Neutrophil (primary cell): ENCODE results near the gene OLA1.

Experiments used
- H3K27ac ChIP-seq: fragments of 200-600 bp; sonication (generic); 2 replicates; pipeline ENCODE4 v1.5.1; 2016; ENCODE audit warnings: mild to moderate bottlenecking, moderate library complexity
- H3K27me3 ChIP-seq: fragments of 200-600 bp; sonication (generic); 2 replicates; pipeline ENCODE4 v1.6.0; 2016; ENCODE audit warnings: mild to moderate bottlenecking
- H3K36me3 ChIP-seq: fragments of 200-600 bp; sonication (generic); 2 replicates; pipeline ENCODE4 v1.5.1; 2017
- H3K4me1 ChIP-seq, 2 experiments: fragments of 200-600 bp in 1 of 2; sonication (generic) in 1 of 2; 1 replicate in 1 of 2; 2 replicates in 1 of 2; pipeline versions ENCODE4 v1.5.1 to v1.6.1; 2013 to 2016; ENCODE audit warnings: low read depth in 1 of 2, low read length in 1 of 2, mild to moderate bottlenecking in 1 of 2, moderate library complexity in 1 of 2; ENCODE audit not compliant: control insufficient read depth in 1 of 2, insufficient read depth in 1 of 2
- H3K4me3 ChIP-seq, 2 experiments: fragments of 200-600 bp in 1 of 2; sonication (generic) in 1 of 2; 1 replicate in 1 of 2; 2 replicates in 1 of 2; pipeline ENCODE4 v1.5.1; 2013 to 2016; ENCODE audit warnings: low read depth in 1 of 2, low read length in 1 of 2, mild to moderate bottlenecking in 1 of 2, moderate library complexity in 1 of 2
- H3K9me3 ChIP-seq: fragments of 200-600 bp; sonication (generic); 2 replicates; pipeline ENCODE4 v1.5.1; 2016
- CTCF ChIP-seq: fragments of 200-600 bp; sonication (generic); IDR thresholded peaks from 2 replicates; pipeline ENCODE4 v1.5.1; 2016; ENCODE audit warnings: antibody characterized with exemption

Gene OLA1

GRCh38 chr2:174025271-174026121 is 222.8 kb downstream of the OLA1 start:
- Histone ChIP-seq H3K4me1 (peaks cover 76 to 84% of the 10 kb centered on the region in 2 experiments), H3K27ac (peak overlapping the region; percentile 98)

GRCh38 chr2:174024524-174025270 is 223.6 kb downstream of the OLA1 start:
- Histone ChIP-seq H3K4me1 (peaks cover 81 to 86% of the 10 kb centered on the region in 2 experiments), H3K27me3 (no peaks in the 10 kb centered on the region), H3K4me3 (peak overlapping the region; percentile 44 to 51), H3K9me3 (no peaks in the 10 kb centered on the region), H3K27ac (peak overlapping the region; percentile 98), H3K36me3 (no peaks in the 10 kb centered on the region)
- TF ChIP-seq CTCF, result no peak

More at GRCh38 chr2:174025271-174026121, 222.8 kb downstream of the OLA1 start:
- no peaks in the 10 kb centered on the region for H3K27me3 ChIP-seq
- peak overlapping the region; percentile 44 to 51 for H3K4me3 ChIP-seq
- H3K9me3 ChIP-seq, result no peaks in the 10 kb centered on the region
- H3K36me3 ChIP-seq, result no peaks in the 10 kb centered on the region
- TF ChIP-seq CTCF, result no peak

GRCh38 chr2:174023591-174024523 is 224.5 kb downstream of the OLA1 start:
- H3K9me3 ChIP-seq, result no peaks in the 10 kb centered on the region
- no peaks in the 10 kb centered on the region for H3K27me3 ChIP-seq
- H3K4me3 ChIP-seq, result peak overlapping the region; percentile 44 to 51
- H3K4me1 ChIP-seq, result peaks cover 83 to 87% of the 10 kb centered on the region in 2 experiments
- peak; percentile 57 for TF ChIP-seq CTCF
- H3K27ac ChIP-seq, result peak overlapping the region; percentile 98
- H3K36me3 ChIP-seq, result no peaks in the 10 kb centered on the region
